HCT116 (cell line): Measurements from ENCODE around the gene CALCOCO2. TPM values are rescaled to one million over a fixed set of nuclear protein-coding genes. Genes with fewer than 3 reads are reported as not detected.

Experiments used
- ATAC-seq: fragments of 200-7000 bp; cut with Tn5 transposase; 2 replicates; pipeline ENCODE4 v1.9.1; 2020; ENCODE audit warnings: mild to moderate bottlenecking, moderate library complexity
- BruUV-seq: library from RNA; stranded (reverse); fragments of 400-500 nt; replicated peaks from 2 replicates; lab custom pipeline; 2021; lab: Mats Ljungman, UMichigan
- CTCF ChIA-PET: fragments of 300-600 bp; sonication (Branson Sonifier 250); formaldehyde crosslinking; loops from one replicate; lab custom pipeline; 2021; ENCODE audit warnings: antibody characterized with exemption; lab: Charles Lee
- POLR2A ChIA-PET: fragments of 300-600, 350-600 bp; sonication (Branson Sonifier 250); formaldehyde crosslinking; loops from one replicate; lab custom pipeline; 2021; ENCODE audit warnings: antibody characterized with exemption; lab: Charles Lee
- RAD21 ChIA-PET, 2 experiments: fragments of 300-600 bp; sonication (Branson Sonifier 250); formaldehyde crosslinking; loops; one replicate each; lab custom pipeline; 2023; ENCODE audit warnings: low total read pairs in 2 of 2; ENCODE audit not compliant: uncharacterized antibody in 2 of 2, unreplicated experiment in 2 of 2, low non-redundant PET in 1 of 2; lab: Charles Lee
- DNase-seq: peaks from one replicate; pipeline ENCODE4 v3.0.0-alpha.2; 2010; ENCODE audit warnings: low read depth, low spot score
- H2AFZ ChIP-seq: fragments of 200-600 bp; shearing (Covaris generic), sonication (generic); 2 replicates; pipeline ENCODE4 v1.6.1; 2017; ENCODE audit warnings: low read depth, mixed run types, mixed read lengths, antibody characterized with exemption, low read length; ENCODE audit not compliant: poor library complexity, severe bottlenecking
- H3K27ac ChIP-seq: 2 replicates; pipeline ENCODE4 v1.5.1; 2012; ENCODE audit warnings: low read depth, low read length
- H3K27me3 ChIP-seq: fragments of 200-600 bp; sonication (generic); 2 replicates; pipeline ENCODE4 v1.6.1; 2016; ENCODE audit warnings: mixed run types, low read length, mixed read lengths; ENCODE audit not compliant: insufficient read depth
- H3K36me3 ChIP-seq, 2 experiments: fragments of 200-500 bp in 1 of 2; fragments of 200-600 bp in 1 of 2; sonication (Bioruptor generic) in 1 of 2; sonication (generic) in 1 of 2; 2 replicates each; pipeline versions ENCODE4 v1.5.1 to v1.6.1; 2014 to 2016; ENCODE audit warnings: low read length in 2 of 2, inconsistent platforms in 1 of 2, mixed read lengths in 1 of 2, mixed run types in 1 of 2; ENCODE audit not compliant: insufficient read depth in 2 of 2, control insufficient read depth in 1 of 2
- H3K4me1 ChIP-seq, 2 experiments: fragments of 200-600 bp in 1 of 2; sonication (generic) in 1 of 2; 2 replicates each; pipeline versions ENCODE4 v1.5.1 to v1.6.1; 2012 to 2017; ENCODE audit warnings: low read length in 2 of 2, inconsistent platforms in 1 of 2, mild to moderate bottlenecking in 1 of 2, mixed read lengths in 1 of 2, mixed run types in 1 of 2, moderate library complexity in 1 of 2; ENCODE audit not compliant: insufficient read depth in 2 of 2, control insufficient read depth in 1 of 2
- H3K4me2 ChIP-seq: fragments of 200-600 bp; sonication (generic); 2 replicates; pipeline ENCODE4 v1.6.1; 2017; ENCODE audit warnings: mixed run types, low read length, mixed read lengths
- H3K4me3 ChIP-seq, 2 experiments: fragments of 200-600 bp in 1 of 2; sonication (generic) in 1 of 2; replicated peaks in 1 of 2; 2 replicates each; pipeline ENCODE4 v1.5.1; 2011 to 2016; ENCODE audit warnings: low read length in 2 of 2, control low read depth in 1 of 2, low read depth in 1 of 2, mild to moderate bottlenecking in 1 of 2, mixed read lengths in 1 of 2, mixed run types in 1 of 2
- H3K79me2 ChIP-seq: fragments of 200-600 bp; sonication (generic); 2 replicates; pipeline ENCODE4 v1.6.1; 2017; ENCODE audit warnings: mild to moderate bottlenecking, mixed run types, low read length, moderate library complexity, mixed read lengths; ENCODE audit not compliant: insufficient read depth
- H3K9ac ChIP-seq: fragments of 200-600 bp; sonication (generic); 2 replicates; pipeline ENCODE4 v1.6.1; 2016; ENCODE audit warnings: low read length, mixed read lengths
- H3K9me2 ChIP-seq: fragments of 200-600 bp; sonication (generic), shearing (Covaris generic); 2 replicates; pipeline ENCODE4 v1.6.1; 2017; ENCODE audit warnings: mixed run types, mild to moderate bottlenecking, moderate library complexity; ENCODE audit not compliant: insufficient read depth
- H3K9me3 ChIP-seq, 2 experiments: fragments of 200-500 bp in 1 of 2; fragments of 200-600 bp in 1 of 2; sonication (Bioruptor generic) in 1 of 2; sonication (generic) in 1 of 2; 2 replicates each; pipeline ENCODE4 v1.6.1; 2014 to 2017; ENCODE audit warnings: low read length in 2 of 2, mixed read lengths in 2 of 2, inconsistent platforms in 1 of 2, low read depth in 1 of 2, mild to moderate bottlenecking in 1 of 2, mixed run types in 1 of 2, moderate library complexity in 1 of 2; ENCODE audit not compliant: control insufficient read depth in 1 of 2, insufficient read depth in 1 of 2
- H4K20me1 ChIP-seq: fragments of 200-600 bp; sonication (generic), shearing (Covaris generic); 2 replicates; pipeline ENCODE4 v1.6.1; 2017; ENCODE audit warnings: mixed run types, mild to moderate bottlenecking, moderate library complexity; ENCODE audit not compliant: insufficient read depth
- RAD21 ChIP-seq: IDR thresholded peaks from 2 replicates; pipeline ENCODE4 v1.6.1; 2012; ENCODE audit warnings: low read depth, mild to moderate bottlenecking
- REST ChIP-seq: IDR thresholded peaks from 2 replicates; pipeline ENCODE4 v1.6.1; 2012; ENCODE audit warnings: low read depth
- SIN3A ChIP-seq: IDR thresholded peaks from 2 replicates; pipeline ENCODE4 v1.6.1; 2012; ENCODE audit warnings: low read depth
- YY1 ChIP-seq: IDR thresholded peaks from 2 replicates; pipeline ENCODE4 v1.6.1; 2011; ENCODE audit warnings: low read length, low read depth, moderate library complexity, mild to moderate bottlenecking; ENCODE audit not compliant: insufficient replicate concordance; ENCODE audit errors: extremely low read depth
- intact Hi-C: fragments of 100-400 bp; cut with micrococcal nuclease; formaldehyde crosslinking; loops from 2 replicates; pipeline ENCODE4 v1.10.0; 2022
- total RNA-seq: library from RNA; stranded (reverse); gene quantifications from one replicate; pipeline ENCODE4 v1.2.1, GENCODE V29; 2021; ENCODE audit not compliant: unreplicated experiment

The CALCOCO2 gene
- total RNA-seq, 1 experiment from 2014 or later, result 151 TPM

GRCh38 chr17:48869821-48870318, 39.0 kb downstream of the CALCOCO2 start:
- no peaks in the 10 kb centered on the region for H3K79me2 ChIP-seq
- no peak overlapping the region for H3K4me2 ChIP-seq
- H3K27ac ChIP-seq, result no peak overlapping the region
- H4K20me1 ChIP-seq, result no peaks in the 10 kb centered on the region
- H2AFZ ChIP-seq, result no peak overlapping the region
- H3K4me1 ChIP-seq, result peaks cover 6 to 8% of the 10 kb centered on the region in 2 experiments; a peak in 2 of 4 replicates
- no peak overlapping the region for H3K4me3 ChIP-seq
- no TSS peak for BruUV-seq
- ChIA-PET POLR2A (interaction anchor here (0.9 kb wide), 1 partner anchor 23 kb away, joined by 3 read pairs; the partner anchor contains the start of gene ATP5MC1), RAD21 (no interaction called here), CTCF (interaction anchor here (0.9 to 3.0 kb wide), 3 partner anchors 9 to 191 kb away, joined by 3 to 9 read pairs (median 9); no protein-coding TSS in a partner anchor)
- no peaks in the 10 kb centered on the region for H3K9me3 ChIP-seq
- H3K9me2 ChIP-seq, result no peaks in the 10 kb centered on the region
- no peaks in the 10 kb centered on the region for H3K36me3 ChIP-seq
- ATAC-seq (no peak; the same call in 1 of the 2 replicates), DNase-seq (no peak)
- no peaks in the 10 kb centered on the region for H3K27me3 ChIP-seq
- TF ChIP-seq SIN3A (no peak), RAD21 (no peak), REST (no peak), YY1 (no peak)
- no peak overlapping the region for H3K9ac ChIP-seq
- intact Hi-C loops, result loop anchor here (10.0 kb wide), 1 partner anchor 715 kb away; no protein-coding TSS in a partner anchor
